HCT116 (cell line): Measurements from ENCODE around the gene CHL1.

Source experiments
- ELF1 ChIP-seq: IDR thresholded peaks from 2 replicates; pipeline ENCODE4 v1.6.1; 2012; ENCODE audit warnings: low read depth, borderline replicate concordance
- POLR2A ChIP-seq: IDR thresholded peaks from 2 replicates; pipeline ENCODE4 v1.7.0; 2011; ENCODE audit warnings: borderline replicate concordance; ENCODE audit not compliant: insufficient read depth, insufficient read length; ENCODE audit errors: extremely low read depth
- RAD21 ChIP-seq: IDR thresholded peaks from 2 replicates; pipeline ENCODE4 v1.6.1; 2012; ENCODE audit warnings: low read depth, mild to moderate bottlenecking
- TF ChIP-seq, protein P1 (sequence below), 3 experiments: fragments of 200-600 bp in 1 of 3; sonication (generic) in 1 of 3; IDR thresholded peaks in 2 of 3; conservative IDR thresholded peaks in 1 of 3; 2 replicates each; pipeline ENCODE4 v1.5.1; 2012 to 2017; ENCODE audit warnings: low read depth in 2 of 3, low read length in 2 of 3, antibody characterized with exemption in 1 of 3, borderline replicate concordance in 1 of 3, control low read depth in 1 of 3, mild to moderate bottlenecking in 1 of 3, mixed read lengths in 1 of 3, mixed run types in 1 of 3, moderate library complexity in 1 of 3; ENCODE audit not compliant: insufficient read depth in 1 of 3

DNA sequence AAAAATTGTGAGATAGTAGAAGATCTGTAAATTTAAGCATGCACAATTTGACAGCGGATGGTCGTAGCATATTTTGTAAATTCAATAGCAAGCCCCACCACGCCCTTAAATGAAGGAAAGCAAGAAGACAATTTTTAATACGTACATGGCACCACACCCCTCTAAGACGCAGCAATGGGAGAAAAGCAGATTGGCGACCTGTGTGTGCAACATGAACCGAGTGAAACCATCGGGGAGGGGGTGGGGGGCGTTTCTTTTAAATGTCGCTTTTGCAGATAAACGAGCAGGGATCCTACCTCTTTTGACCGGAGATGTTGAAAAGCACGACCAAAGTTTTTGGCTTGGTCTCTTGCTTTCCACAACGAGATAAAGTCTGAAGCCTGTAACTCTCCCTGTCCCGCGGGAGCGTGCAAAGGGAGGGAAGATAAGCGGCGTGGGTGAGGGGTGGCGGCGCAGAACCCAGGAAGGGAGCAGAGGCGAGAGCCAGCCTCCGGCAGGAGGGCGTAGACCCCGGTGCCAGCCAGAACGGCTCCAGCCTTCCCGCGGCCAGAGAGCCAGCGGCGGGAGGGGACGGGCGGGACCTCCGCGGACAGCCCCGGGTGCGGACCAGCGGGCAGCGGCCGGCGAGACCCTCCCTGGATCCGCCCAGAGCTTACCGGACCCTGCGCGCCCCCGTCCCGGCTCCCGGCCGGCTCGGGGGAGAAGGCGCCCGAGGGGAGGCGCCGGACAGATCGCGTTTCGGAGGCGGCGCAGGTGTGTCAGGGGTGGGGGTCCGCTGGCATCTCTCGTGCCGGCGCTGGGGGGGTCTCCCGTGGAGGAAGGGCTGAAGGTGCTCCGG, at the start of gene CHL1:
- TF ChIP-seq RAD21 (no peak), ELF1 (no peak), POLR2A (no peak)
- TF ChIP-seq, protein P1, sequence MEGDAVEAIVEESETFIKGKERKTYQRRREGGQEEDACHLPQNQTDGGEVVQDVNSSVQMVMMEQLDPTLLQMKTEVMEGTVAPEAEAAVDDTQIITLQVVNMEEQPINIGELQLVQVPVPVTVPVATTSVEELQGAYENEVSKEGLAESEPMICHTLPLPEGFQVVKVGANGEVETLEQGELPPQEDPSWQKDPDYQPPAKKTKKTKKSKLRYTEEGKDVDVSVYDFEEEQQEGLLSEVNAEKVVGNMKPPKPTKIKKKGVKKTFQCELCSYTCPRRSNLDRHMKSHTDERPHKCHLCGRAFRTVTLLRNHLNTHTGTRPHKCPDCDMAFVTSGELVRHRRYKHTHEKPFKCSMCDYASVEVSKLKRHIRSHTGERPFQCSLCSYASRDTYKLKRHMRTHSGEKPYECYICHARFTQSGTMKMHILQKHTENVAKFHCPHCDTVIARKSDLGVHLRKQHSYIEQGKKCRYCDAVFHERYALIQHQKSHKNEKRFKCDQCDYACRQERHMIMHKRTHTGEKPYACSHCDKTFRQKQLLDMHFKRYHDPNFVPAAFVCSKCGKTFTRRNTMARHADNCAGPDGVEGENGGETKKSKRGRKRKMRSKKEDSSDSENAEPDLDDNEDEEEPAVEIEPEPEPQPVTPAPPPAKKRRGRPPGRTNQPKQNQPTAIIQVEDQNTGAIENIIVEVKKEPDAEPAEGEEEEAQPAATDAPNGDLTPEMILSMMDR (IDR thresholded peaks at IDR 0.05 in 2 of 3, conservative IDR thresholded peaks at IDR 0.05 in 1 of 3; ENCODE audit: borderline replicate concordance in 1 of 3, insufficient read depth in 1 of 3, low read depth in 2 of 3, low read length in 2 of 3) = no peak
